Activated CD8-positive, alpha-beta T cell treated with anti-CD3 and anti-CD28 coated beads, Interleukin-2, amount 10 ng/mL, durations not matched to agents 7 days and 5 days (primary cell): Measurements from ENCODE around the gene TIFAB. TPM values are rescaled to one million over a fixed set of nuclear protein-coding genes. Genes with fewer than 3 reads are reported as not detected.

Experiments used
- ATAC-seq: fragments of 150-1000 bp; cut with Tn5 transposase; one replicate; pipeline ENCODE4 v1.10.0; 2021; ENCODE audit warnings: moderate library complexity
- CTCF ChIA-PET: fragments of 350-600 bp; sonication (Branson Sonifier 250); formaldehyde crosslinking; loops from one replicate; lab custom pipeline; 2021; ENCODE audit warnings: antibody characterized with exemption; lab: Charles Lee
- POLR2A ChIA-PET: fragments of 350-600 bp; sonication (Branson Sonifier 250); formaldehyde crosslinking; loops from one replicate; lab custom pipeline; 2021; ENCODE audit warnings: antibody characterized with exemption; lab: Charles Lee
- DNase-seq: peaks from one replicate; pipeline ENCODE4 v3.0.0-alpha.2; 2020
- H3K27ac Mint-ChIP-seq: one replicate; pipeline ENCODE4 v1.8.0; 2021; ENCODE audit warnings: mild to moderate bottlenecking, mixed read lengths
- H3K27me3 Mint-ChIP-seq: one replicate; pipeline ENCODE4 v1.8.0; 2021; ENCODE audit warnings: low read depth, mixed read lengths
- H3K36me3 Mint-ChIP-seq: one replicate; pipeline ENCODE4 v1.8.0; 2021; ENCODE audit warnings: low read depth, mixed read lengths
- H3K4me1 Mint-ChIP-seq: one replicate; pipeline ENCODE4 v1.8.0; 2021; ENCODE audit warnings: low read depth, mixed read lengths
- H3K4me3 Mint-ChIP-seq: one replicate; pipeline ENCODE4 v1.8.0; 2021; ENCODE audit warnings: mild to moderate bottlenecking, mixed read lengths
- H3K9me3 Mint-ChIP-seq: one replicate; pipeline ENCODE4 v1.8.0; 2022; ENCODE audit warnings: mixed read lengths; ENCODE audit not compliant: insufficient read depth
- total RNA-seq, 2 experiments: library from RNA; stranded (reverse); gene quantifications; one replicate each; pipeline ENCODE4 v1.2.3, GENCODE V29; 2021

The TIFAB gene
- total RNA-seq, 2 experiments from 2014 or later: not detected

DNA sequence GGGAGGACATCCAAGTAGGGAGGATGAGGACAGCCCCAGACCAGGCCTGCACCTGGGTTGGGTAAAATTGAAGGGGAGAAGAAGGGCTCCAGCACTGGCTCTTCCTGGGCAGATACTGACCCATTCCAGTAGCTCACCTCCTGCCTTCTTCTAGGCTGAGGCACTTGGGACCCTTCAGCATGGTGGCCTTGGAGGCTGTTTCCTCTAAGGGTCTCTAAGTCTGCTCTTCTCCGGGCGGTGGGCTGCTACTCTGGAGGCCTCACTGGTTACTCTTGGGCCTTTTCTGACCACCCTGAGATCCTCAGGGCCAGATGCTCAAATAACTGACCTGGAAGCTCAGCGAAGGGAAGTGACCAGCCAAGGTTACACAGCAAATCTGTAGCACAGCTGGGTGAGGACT, 2.8 kb upstream of the TIFAB start:
- Mint-ChIP-seq H3K4me3 (no peak overlapping the region), H3K9me3 (no peaks in the 10 kb centered on the region), H3K36me3 (no peaks in the 10 kb centered on the region), H3K27me3 (peaks cover 20% of the 10 kb centered on the region), H3K4me1 (no peaks in the 10 kb centered on the region), H3K27ac (no peak overlapping the region)
- ChIA-PET CTCF (interaction anchor here (1.5 to 14.2 kb wide), 2 partner anchors 29 to 103 kb away, joined by 5 to 553 read pairs; no protein-coding TSS in a partner anchor), POLR2A (no interaction called here)
- ATAC-seq (no peak), DNase-seq (no peak)

DNA sequence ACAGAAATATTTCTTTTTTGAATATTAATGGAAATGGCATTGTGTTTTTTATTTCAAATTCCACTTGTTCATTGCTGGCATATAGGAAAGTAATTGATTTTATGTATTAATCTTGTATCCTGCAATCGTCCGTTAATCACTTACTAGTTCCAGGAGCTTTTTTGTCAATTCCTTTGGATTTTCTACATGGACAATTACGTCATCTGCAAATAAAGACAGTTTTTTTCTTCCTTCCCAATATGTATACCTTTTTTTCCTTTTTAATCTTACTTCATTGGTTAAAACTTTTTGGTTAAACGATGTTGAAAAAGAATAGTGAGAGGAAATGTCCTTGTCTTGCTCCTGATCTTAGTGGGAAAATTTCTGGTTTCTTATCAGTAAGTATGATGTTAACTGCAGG, 1.5 kb upstream of the TIFAB start:
- H3K9me3 Mint-ChIP-seq: no peaks in the 10 kb centered on the region
- DNase-seq (no peak), ATAC-seq (no peak)
- no peaks in the 10 kb centered on the region for H3K36me3 Mint-ChIP-seq
- H3K27me3 Mint-ChIP-seq: peaks cover 20% of the 10 kb centered on the region
- no peaks in the 10 kb centered on the region for H3K4me1 Mint-ChIP-seq
- ChIA-PET POLR2A (no interaction called here), CTCF (no interaction called here)
- H3K4me3 Mint-ChIP-seq: no peak overlapping the region
- no peak overlapping the region for H3K27ac Mint-ChIP-seq

DNA sequence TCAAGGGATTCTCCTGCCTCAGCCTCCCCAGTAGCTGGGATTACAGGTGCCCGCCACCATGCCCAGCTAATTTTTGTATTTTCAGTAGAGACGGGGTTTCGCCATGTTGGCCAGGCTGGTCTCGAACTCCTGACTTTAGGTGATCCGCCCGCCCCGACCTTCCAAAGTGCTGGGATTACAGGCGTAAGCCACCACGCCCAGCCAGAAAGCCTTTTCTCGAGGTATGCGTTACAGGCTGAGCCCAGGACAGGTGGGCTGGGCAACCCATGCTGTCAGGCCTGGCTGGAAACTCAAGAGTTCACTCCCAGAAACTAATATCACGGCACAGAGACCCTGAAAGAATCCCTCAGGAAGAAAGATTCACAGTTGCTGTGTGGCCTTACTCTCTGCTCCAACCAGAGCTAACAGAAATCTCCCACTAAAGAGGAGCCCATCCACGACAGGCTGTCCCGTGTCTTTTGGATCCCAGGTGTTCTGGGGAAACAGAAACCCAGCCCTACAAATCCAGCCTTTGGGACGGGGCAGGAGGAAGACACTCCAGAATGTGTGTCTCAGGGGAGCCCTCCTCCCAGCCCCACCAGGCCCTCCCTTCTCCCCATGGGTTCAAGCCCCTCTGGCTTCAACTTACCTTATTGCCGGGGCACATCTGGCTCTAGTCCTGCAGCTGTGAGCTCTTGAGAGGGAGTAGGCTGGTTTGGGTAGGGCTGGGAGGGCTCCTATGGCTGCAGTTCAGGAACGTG, 400 bp downstream of the TIFAB start:
- DNase-seq: no peak
- Mint-ChIP-seq H3K36me3 (no peaks in the 10 kb centered on the region), H3K9me3 (no peaks in the 10 kb centered on the region), H3K4me1 (no peaks in the 10 kb centered on the region), H3K4me3 (no peak overlapping the region), H3K27me3 (peaks cover 17% of the 10 kb centered on the region), H3K27ac (no peak overlapping the region)
- CTCF ChIA-PET: interaction anchor here (0.9 to 1.0 kb wide), 2 partner anchors 9 to 109 kb away, joined by 3 read pairs; no protein-coding TSS in a partner anchor
- POLR2A ChIA-PET: no interaction called here
- no peak for ATAC-seq

- H3K27me3 Mint-ChIP-seq: peaks cover 13% of the 10 kb centered on the region
- H3K4me3 Mint-ChIP-seq: no peak overlapping the region
- ChIA-PET CTCF (no interaction called here), POLR2A (no interaction called here)
- H3K27ac Mint-ChIP-seq: no peak overlapping the region
- no peaks in the 10 kb centered on the region for H3K36me3 Mint-ChIP-seq
- H3K9me3 Mint-ChIP-seq: no peaks in the 10 kb centered on the region
- no peaks in the 10 kb centered on the region for H3K4me1 Mint-ChIP-seq
- DNase-seq: no peak
- ATAC-seq: no peak
Measured at GRCh38 chr5:135450952-135451351, 1.2 kb downstream of the TIFAB start.

GRCh38 chr5:135450336-135450735, 1.8 kb downstream of the TIFAB start:
- Mint-ChIP-seq H3K27me3 (peaks cover 13% of the 10 kb centered on the region), H3K4me3 (no peak overlapping the region), H3K9me3 (no peaks in the 10 kb centered on the region), H3K4me1 (no peaks in the 10 kb centered on the region), H3K27ac (no peak overlapping the region), H3K36me3 (no peaks in the 10 kb centered on the region)
- ChIA-PET CTCF (no interaction called here), POLR2A (interaction anchor here (0.5 kb wide), 1 partner anchor 507 kb away, joined by 3 read pairs; no protein-coding TSS in a partner anchor)
- DNase-seq (no peak), ATAC-seq (no peak)

GRCh38 chr5:135449644-135450043, 2.5 kb downstream of the TIFAB start:
- POLR2A ChIA-PET: no interaction called here
- Mint-ChIP-seq H3K27ac (no peak overlapping the region), H3K27me3 (peaks cover 13% of the 10 kb centered on the region), H3K4me3 (no peak overlapping the region), H3K9me3 (no peaks in the 10 kb centered on the region), H3K4me1 (no peaks in the 10 kb centered on the region), H3K36me3 (no peaks in the 10 kb centered on the region)
- CTCF ChIA-PET: interaction anchor here (0.9 to 3.0 kb wide), 3 partner anchors 8 to 17 kb away, joined by 3 to 13 read pairs (median 7); no protein-coding TSS in a partner anchor
- DNase-seq (no peak), ATAC-seq (no peak)

DNA sequence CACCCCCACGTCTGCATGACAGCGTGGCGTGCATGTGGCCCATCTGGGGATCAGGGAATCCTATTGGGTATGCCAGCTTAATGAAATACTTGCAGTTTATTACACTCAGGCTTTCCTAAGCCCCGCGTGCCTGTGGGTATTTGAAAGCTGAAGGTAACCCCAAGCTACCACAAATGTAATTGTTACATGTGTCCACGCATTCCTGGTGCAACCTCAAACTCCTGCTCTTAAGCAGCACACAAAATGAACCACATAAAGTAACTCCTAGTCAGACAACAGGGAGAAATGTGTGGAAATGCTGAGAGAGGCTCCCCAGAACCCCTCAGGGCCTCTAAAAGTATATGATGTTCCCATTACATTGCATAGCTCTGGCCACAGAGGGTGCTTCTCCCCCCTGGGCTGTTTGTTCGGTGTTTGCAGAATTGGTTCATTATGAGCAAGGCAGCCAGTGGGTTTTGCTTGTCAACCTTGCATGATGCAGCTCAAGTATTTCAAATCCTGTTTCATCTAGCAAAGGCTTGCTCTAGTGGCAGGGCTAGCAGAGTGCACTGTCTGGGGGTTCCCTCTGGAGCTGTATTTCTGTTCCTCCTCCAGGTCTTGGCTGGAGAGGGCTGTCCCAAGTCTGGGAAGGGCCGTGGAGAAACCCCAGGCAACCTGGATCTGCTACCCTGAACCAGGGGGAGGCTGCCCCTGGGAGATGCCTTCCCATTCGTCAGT, 3.2 kb downstream of the TIFAB start:
- POLR2A ChIA-PET: no interaction called here
- Mint-ChIP-seq H3K36me3 (no peaks in the 10 kb centered on the region), H3K9me3 (no peaks in the 10 kb centered on the region), H3K4me1 (no peaks in the 10 kb centered on the region), H3K4me3 (no peak overlapping the region), H3K27ac (no peak overlapping the region), H3K27me3 (peaks cover 9% of the 10 kb centered on the region)
- DNase-seq (no peak), ATAC-seq (no peak)
- CTCF ChIA-PET: interaction anchor here (0.9 to 3.0 kb wide), 3 partner anchors 9 to 18 kb away, joined by 3 to 13 read pairs (median 7); no protein-coding TSS in a partner anchor

GRCh38 chr5:135448071-135448739, 3.9 kb downstream of the TIFAB start:
- ChIA-PET CTCF (interaction anchor here (1.7 to 3.0 kb wide), 2 partner anchors 10 to 103 kb away, joined by 6 to 13 read pairs; no protein-coding TSS in a partner anchor), POLR2A (no interaction called here)
- no peak overlapping the region for H3K27ac Mint-ChIP-seq
- no peak for DNase-seq
- H3K4me3 Mint-ChIP-seq: no peak overlapping the region
- H3K9me3 Mint-ChIP-seq: no peaks in the 10 kb centered on the region
- no peaks in the 10 kb centered on the region for H3K36me3 Mint-ChIP-seq
- H3K27me3 Mint-ChIP-seq: peaks cover 7% of the 10 kb centered on the region
- ATAC-seq: no peak
- no peaks in the 10 kb centered on the region for H3K4me1 Mint-ChIP-seq

DNA sequence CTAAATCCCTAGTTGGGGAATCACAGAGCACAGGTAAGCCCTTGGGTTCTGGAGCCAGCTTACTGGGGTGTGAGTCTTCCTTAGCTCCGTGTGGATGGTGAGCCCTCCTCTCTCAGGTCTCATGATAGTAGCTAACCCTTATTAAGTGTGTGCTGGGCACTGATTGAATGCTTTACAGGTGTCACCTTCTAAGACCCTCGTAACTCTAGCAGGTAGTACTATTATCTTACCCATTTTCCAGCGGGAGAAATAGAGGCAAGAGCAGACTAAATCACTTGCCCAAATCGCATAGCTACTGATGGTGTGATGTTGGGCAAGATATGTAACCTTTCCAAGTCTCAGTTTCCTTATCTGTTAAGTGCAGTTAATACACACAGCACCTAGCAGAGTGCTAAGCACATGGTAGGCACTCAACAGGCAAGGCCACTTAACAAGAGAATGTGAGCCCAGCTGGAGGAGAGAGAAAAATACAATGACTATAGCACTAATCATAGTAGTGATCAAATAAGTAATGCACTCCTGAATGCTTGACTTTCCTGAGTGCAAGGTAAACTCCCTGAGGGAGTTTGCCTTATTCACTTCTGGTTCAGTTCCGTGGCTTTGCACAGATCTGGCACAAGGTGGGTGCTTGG, 4.7 kb downstream of the TIFAB start, which contains the start of gene DCANP1:
TSS of gene DCANP1 (minus strand) at position 51 of the 632 bp plus-strand sequence. CDS start 240 bp downstream, outside the sequence.
- CTCF ChIA-PET: interaction anchor here (1.0 to 3.0 kb wide), 4 partner anchors 11 to 119 kb away, joined by 4 to 13 read pairs (median 8); no protein-coding TSS in a partner anchor
- peaks cover 4% of the 10 kb centered on the region for H3K27me3 Mint-ChIP-seq
- POLR2A ChIA-PET: no interaction called here
- H3K9me3 Mint-ChIP-seq: no peaks in the 10 kb centered on the region
- DNase-seq (no peak), ATAC-seq (no peak)
- H3K27ac Mint-ChIP-seq: no peak within 1 kb of the TSS
- no peaks in the 10 kb centered on the region for H3K36me3 Mint-ChIP-seq
- H3K4me1 Mint-ChIP-seq: no peaks in the 10 kb centered on the region
- no peak within 1 kb of the TSS for H3K4me3 Mint-ChIP-seq

DNA sequence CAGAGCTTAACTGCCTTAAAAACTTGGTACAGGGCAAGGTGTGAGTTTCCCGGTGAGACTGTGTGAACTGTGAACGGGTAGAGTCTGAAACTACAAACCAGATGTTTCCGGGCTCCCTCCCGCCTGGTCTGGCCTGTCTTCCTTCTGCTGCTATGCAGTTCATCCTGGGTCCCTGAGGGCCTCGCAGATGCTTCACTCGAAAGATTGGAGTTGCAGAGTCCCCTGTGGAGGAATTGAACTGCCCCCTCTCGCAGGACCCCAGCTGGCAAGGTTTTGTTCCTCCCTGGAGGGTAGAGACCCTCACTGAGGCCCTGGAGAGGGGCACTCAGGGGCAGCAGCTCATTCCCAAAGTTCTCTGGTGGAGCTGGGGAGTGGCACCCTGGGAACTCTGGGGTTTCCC, 5.5 kb downstream of the TIFAB start:
- H3K27me3 Mint-ChIP-seq: peaks cover 4% of the 10 kb centered on the region
- ChIA-PET POLR2A (no interaction called here), CTCF (interaction anchor here (1.0 to 3.0 kb wide), 6 partner anchors 11 to 120 kb away, joined by 3 to 13 read pairs (median 5); no protein-coding TSS in a partner anchor)
- no peaks in the 10 kb centered on the region for H3K9me3 Mint-ChIP-seq
- H3K4me1 Mint-ChIP-seq: no peaks in the 10 kb centered on the region
- no peak overlapping the region for H3K27ac Mint-ChIP-seq
- no peaks in the 10 kb centered on the region for H3K36me3 Mint-ChIP-seq
- DNase-seq: no peak
- no peak for ATAC-seq
- no peak overlapping the region for H3K4me3 Mint-ChIP-seq

GRCh38 chr5:135446206-135446605, 5.9 kb downstream of the TIFAB start:
- Mint-ChIP-seq H3K27ac (no peak overlapping the region), H3K4me3 (no peak overlapping the region), H3K4me1 (no peaks in the 10 kb centered on the region), H3K36me3 (no peaks in the 10 kb centered on the region), H3K27me3 (peaks cover 4% of the 10 kb centered on the region), H3K9me3 (no peaks in the 10 kb centered on the region)
- ChIA-PET POLR2A (no interaction called here), CTCF (interaction anchor here (1.1 to 2.6 kb wide), 4 partner anchors 16 to 120 kb away, joined by 3 to 9 read pairs (median 5); no protein-coding TSS in a partner anchor)
- DNase-seq (no peak), ATAC-seq (no peak)
